Activated T-helper 1 cell treated with anti-CD3 and anti-CD28 coated beads, Interleukin-12 subunit alpha, Interleukin-12 subunit beta, Interleukin-2, Interleukin-4 antibody, amounts not matched to agents 30 ng/mL and 10 ng/mL and 1 ng/mL, durations not matched to agents 14 hours and 24 hours and 36 hours (primary cell): Measurements from ENCODE around the gene PTPA. TPM values are rescaled to one million over a fixed set of nuclear protein-coding genes. Genes with fewer than 3 reads are reported as not detected.
A peak's percentile ranks its signal among the peaks of the same experiment; 100 is the strongest.

ENCODE experiments used
- DNase-seq: peaks from one replicate; pipeline ENCODE4 v3.0.0; 2021; ENCODE audit warnings: low spot score
- H3K27ac Mint-ChIP-seq: one replicate; pipeline ENCODE4 v1.8.0; 2021; ENCODE audit warnings: mild to moderate bottlenecking, mixed read lengths
- H3K27me3 Mint-ChIP-seq: one replicate; pipeline ENCODE4 v1.8.0; 2022; ENCODE audit warnings: mild to moderate bottlenecking, moderate library complexity, mixed read lengths; ENCODE audit not compliant: insufficient read depth
- H3K36me3 Mint-ChIP-seq: one replicate; pipeline ENCODE4 v1.8.0; 2021; ENCODE audit warnings: low read depth, mixed read lengths
- H3K4me1 Mint-ChIP-seq: one replicate; pipeline ENCODE4 v1.8.0; 2021; ENCODE audit warnings: low read depth, mixed read lengths
- H3K4me3 Mint-ChIP-seq: one replicate; pipeline ENCODE4 v1.8.0; 2021; ENCODE audit warnings: mild to moderate bottlenecking, moderate library complexity, mixed read lengths
- H3K9me3 Mint-ChIP-seq: one replicate; pipeline ENCODE4 v1.8.0; 2021; ENCODE audit warnings: mixed read lengths
- intact Hi-C: fragments of 100-400 bp; cut with micrococcal nuclease; formaldehyde crosslinking; loops from one replicate; pipeline ENCODE4 v1.15.1; 2024
- total RNA-seq: library from RNA; stranded (reverse); gene quantifications from 2 replicates; pipeline ENCODE4 v1.2.3, GENCODE V29; 2022

PTPA gene
- total RNA-seq, 1 donor from 2014 or later = 114 TPM

GRCh38 chr9:129138476-129139232, 27.4 kb downstream of the PTPA start:
- intact Hi-C loops = loop anchor here (1.0 to 5.0 kb wide), 7 partner anchors 7 to 664 kb away; partner anchors contain the start of gene TOR1B
- peaks cover 18% of the 10 kb centered on the region for H3K36me3 Mint-ChIP-seq

DNA sequence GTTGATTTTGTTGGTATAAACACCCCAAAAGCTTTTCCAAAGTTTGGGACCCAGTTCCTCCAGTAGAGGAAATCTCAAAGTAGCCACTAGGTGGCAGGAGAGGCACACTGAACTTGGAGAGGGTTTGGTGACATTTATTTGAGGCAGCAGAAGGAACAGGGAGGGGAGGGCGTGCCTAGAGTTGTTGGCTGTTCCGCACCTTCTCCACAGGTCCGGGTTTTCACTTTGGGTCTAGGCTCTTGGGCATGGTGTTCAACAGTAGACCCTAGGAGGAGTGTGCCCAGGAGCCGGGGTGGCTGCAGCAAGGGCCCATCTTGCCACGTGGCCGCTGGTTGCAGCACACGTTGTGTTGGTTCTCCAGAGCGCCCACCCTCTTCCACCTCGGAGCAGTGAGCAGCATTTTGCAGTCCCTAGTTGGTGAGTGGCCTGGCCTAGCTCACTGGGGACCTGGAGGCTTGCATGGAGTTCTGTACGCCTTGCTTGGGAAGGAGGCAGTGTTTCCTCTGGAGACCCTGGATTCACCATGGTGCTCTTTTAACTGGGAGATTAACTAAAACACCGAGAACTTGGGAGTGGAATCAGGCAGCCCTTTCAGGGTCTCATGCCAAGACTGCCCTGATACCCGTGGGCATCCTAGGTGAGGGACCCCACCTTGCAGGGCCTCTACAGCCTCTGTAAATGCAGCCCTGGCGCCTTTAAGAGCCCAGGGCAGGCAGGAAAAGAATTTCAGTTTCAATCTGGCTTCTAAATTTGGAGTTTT, 28.2 kb downstream of the PTPA start:
- Mint-ChIP-seq H3K27ac (peak overlapping the region; percentile 92), H3K4me3 (peak overlapping the region; percentile 82), H3K36me3 (peaks cover 20% of the 10 kb centered on the region), H3K4me1 (peaks cover 32% of the 10 kb centered on the region), H3K9me3 (no peaks in the 10 kb centered on the region), H3K27me3 (no peaks in the 10 kb centered on the region)
- DNase-seq = peak; percentile 71
- intact Hi-C loops = loop anchor here (1.0 to 5.0 kb wide), 7 partner anchors 8 to 663 kb away; partner anchors contain the start of gene TOR1B

More at GRCh38 chr9:129138476-129139232, 27.4 kb downstream of the PTPA start:
- Mint-ChIP-seq H3K27me3 (no peaks in the 10 kb centered on the region), H3K4me3 (peak overlapping the region; percentile 82), H3K27ac (peak overlapping the region; percentile 92), H3K9me3 (no peaks in the 10 kb centered on the region), H3K4me1 (peaks cover 32% of the 10 kb centered on the region)
- DNase-seq = no peak

- Mint-ChIP-seq H3K4me3 (peak overlapping the region; percentile 82), H3K4me1 (peaks cover 32% of the 10 kb centered on the region), H3K27ac (peak overlapping the region; percentile 92), H3K36me3 (peaks cover 17% of the 10 kb centered on the region), H3K9me3 (no peaks in the 10 kb centered on the region), H3K27me3 (no peaks in the 10 kb centered on the region)
- peak; percentile 78 for DNase-seq
- intact Hi-C loops = loop anchor here (1.0 to 5.0 kb wide), 12 partner anchors 9 to 662 kb away; partner anchors contain the start of genes PTPA and TOR1B
Observed at GRCh38 chr9:129139993-129140396, 28.8 kb downstream of the PTPA start.

- peak; percentile 22 for DNase-seq
- H3K9me3 Mint-ChIP-seq = no peaks in the 10 kb centered on the region
- peak overlapping the region; percentile 82 for H3K4me3 Mint-ChIP-seq
- intact Hi-C loops = loop anchor here (1.0 to 5.0 kb wide), 5 partner anchors 29 to 347 kb away; partner anchors contain the start of gene PTPA
- no peaks in the 10 kb centered on the region for H3K27me3 Mint-ChIP-seq
- peaks cover 32% of the 10 kb centered on the region for H3K4me1 Mint-ChIP-seq
- H3K36me3 Mint-ChIP-seq = peaks cover 11% of the 10 kb centered on the region
- peak overlapping the region; percentile 92 for H3K27ac Mint-ChIP-seq
Observed at GRCh38 chr9:129140397-129141065, 29.3 kb downstream of the PTPA start.

GRCh38 chr9:129141066-129142041, 30.1 kb downstream of the PTPA start:
- Mint-ChIP-seq H3K36me3 (peaks cover 13% of the 10 kb centered on the region), H3K9me3 (no peaks in the 10 kb centered on the region), H3K27ac (peak overlapping the region; percentile 92), H3K4me1 (peaks cover 32% of the 10 kb centered on the region), H3K4me3 (peak overlapping the region; percentile 82), H3K27me3 (no peaks in the 10 kb centered on the region)
- peak; percentile 21 for DNase-seq
- intact Hi-C loops = loop anchor here (2.0 to 5.0 kb wide), 3 partner anchors 271 to 346 kb away; no protein-coding TSS in a partner anchor

GRCh38 chr9:129142138-129142935, 31.1 kb downstream of the PTPA start:
- Mint-ChIP-seq H3K4me3 (peak overlapping the region; percentile 47), H3K27me3 (no peaks in the 10 kb centered on the region), H3K9me3 (no peaks in the 10 kb centered on the region), H3K4me1 (peaks cover 32% of the 10 kb centered on the region), H3K36me3 (peaks cover 16% of the 10 kb centered on the region), H3K27ac (peak overlapping the region; percentile 92)
- intact Hi-C loops = loop anchor here (5.0 kb wide), 1 partner anchor 345 kb away; no protein-coding TSS in a partner anchor
- DNase-seq = no peak

DNA sequence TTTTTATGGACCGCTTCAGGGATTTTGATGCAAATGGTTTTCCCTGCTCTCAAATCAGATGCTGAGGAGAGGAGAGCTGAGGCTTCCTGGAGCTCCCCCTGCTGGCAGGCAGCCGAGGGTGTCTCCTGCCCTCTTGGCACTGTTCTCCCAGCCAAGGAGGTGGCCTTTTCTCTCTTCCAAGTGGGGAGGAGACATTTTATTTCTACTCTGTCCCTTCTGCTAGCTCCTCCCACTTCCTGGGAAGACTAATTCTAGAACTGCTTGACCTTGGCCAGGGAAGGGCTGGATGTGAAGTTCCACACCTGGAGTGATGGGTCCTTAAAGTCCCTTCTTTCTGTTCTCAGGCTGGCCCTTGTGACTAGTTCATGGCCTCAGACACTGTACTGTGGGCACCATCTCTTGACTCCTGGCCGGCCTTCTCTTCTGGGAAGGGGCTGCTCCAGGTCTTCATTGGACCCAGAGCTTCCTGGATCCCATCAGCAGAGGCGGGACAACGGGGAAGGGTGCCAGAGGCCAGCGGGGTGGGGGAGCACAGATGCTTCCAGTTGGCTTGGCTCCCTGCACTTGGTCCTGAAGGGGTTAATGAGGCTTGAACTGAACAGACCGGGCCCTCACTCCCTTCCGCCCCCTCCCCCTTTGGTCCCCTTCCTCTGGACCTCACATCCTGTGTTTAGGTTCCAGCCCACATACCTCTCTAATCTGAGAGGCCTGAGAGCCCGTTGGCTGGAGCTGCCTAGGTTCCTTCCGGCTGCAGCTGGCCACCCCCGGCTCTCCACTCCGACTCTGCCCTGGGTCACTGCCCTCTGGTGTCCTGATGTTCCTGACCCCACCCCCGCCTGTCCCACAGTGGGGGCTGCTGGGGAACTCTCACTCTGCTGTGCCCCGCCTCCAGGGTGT, 32.1 kb downstream of the PTPA start:
- intact Hi-C loops = loop anchor here (5.0 kb wide), 1 partner anchor 344 kb away; no protein-coding TSS in a partner anchor
- DNase-seq = peak; percentile 64
- Mint-ChIP-seq H3K9me3 (no peaks in the 10 kb centered on the region), H3K27me3 (no peaks in the 10 kb centered on the region), H3K4me3 (peak overlapping the region; percentile 47), H3K27ac (peak overlapping the region; percentile 73), H3K36me3 (peaks cover 16% of the 10 kb centered on the region), H3K4me1 (peaks cover 32% of the 10 kb centered on the region)

GRCh38 chr9:129145316-129145715, 34.1 kb downstream of the PTPA start:
- no peak for DNase-seq
- H3K4me1 Mint-ChIP-seq = peaks cover 18% of the 10 kb centered on the region
- intact Hi-C loops = no loop called here
- H3K27me3 Mint-ChIP-seq = no peaks in the 10 kb centered on the region
- no peaks in the 10 kb centered on the region for H3K9me3 Mint-ChIP-seq
- peaks cover 16% of the 10 kb centered on the region for H3K36me3 Mint-ChIP-seq
- no peak overlapping the region for H3K27ac Mint-ChIP-seq
- H3K4me3 Mint-ChIP-seq = no peak overlapping the region

DNA sequence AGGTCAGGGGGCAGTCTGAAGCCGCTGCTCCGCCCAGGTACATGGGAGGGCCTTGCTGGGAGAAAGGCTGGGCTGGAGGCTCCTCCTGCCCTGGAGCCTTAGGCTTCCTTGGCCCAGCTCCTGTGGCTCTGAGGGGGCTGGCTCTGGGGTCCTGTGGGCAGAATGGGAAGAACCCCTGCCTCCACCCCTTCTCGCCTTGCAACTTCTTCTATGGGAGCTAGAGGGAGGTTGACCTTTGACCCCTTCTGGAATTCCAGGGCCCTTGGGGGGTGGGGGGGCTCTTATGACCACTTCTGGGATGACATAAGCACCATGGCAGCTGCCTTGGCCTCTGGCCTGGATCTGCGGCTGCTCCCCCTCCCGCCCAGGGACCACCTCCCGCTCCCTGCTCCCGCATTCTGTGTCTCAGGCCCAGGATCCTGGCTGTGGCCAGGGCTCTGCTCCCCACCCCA, 34.7 kb downstream of the PTPA start:
- Mint-ChIP-seq H3K4me1 (peaks cover 15% of the 10 kb centered on the region), H3K36me3 (peaks cover 16% of the 10 kb centered on the region), H3K27ac (no peak overlapping the region), H3K4me3 (no peak overlapping the region), H3K27me3 (no peaks in the 10 kb centered on the region), H3K9me3 (no peaks in the 10 kb centered on the region)
- no peak for DNase-seq
- intact Hi-C loops = no loop called here

DNA sequence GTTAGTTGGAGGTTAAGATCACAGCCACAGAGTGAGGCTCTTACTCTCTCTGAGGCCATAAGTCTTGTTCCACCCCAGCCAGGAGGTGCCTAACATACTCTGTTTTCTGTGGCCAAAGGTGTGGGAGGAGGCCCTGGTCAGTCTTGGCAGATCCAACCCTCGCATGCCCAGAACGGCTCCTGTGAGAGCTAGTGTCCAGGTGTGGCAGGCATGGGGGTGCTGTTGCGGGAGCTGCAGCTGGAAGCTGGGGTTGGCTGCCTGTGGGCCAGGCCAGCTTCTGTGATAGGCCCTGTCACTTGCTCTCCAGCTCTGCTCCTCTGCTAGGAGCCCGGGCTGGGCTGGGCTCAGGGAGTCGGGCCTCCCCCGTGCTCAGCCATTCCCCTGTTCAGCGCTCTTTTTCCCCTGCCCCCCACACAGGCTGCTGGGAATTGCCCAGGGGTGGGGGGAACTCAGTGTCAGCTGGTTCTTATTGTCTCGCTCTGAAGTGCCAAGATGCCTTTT, 35.3 kb downstream of the PTPA start:
- H3K27me3 Mint-ChIP-seq = no peaks in the 10 kb centered on the region
- no peak overlapping the region for H3K27ac Mint-ChIP-seq
- H3K4me1 Mint-ChIP-seq = peaks cover 9% of the 10 kb centered on the region
- no peak for DNase-seq
- peaks cover 17% of the 10 kb centered on the region for H3K36me3 Mint-ChIP-seq
- H3K9me3 Mint-ChIP-seq = no peaks in the 10 kb centered on the region
- H3K4me3 Mint-ChIP-seq = no peak overlapping the region
- intact Hi-C loops = no loop called here
